Tibial nerve (tissue), 4 donors: ENCODE measurements around the gene FBXO42.

Experiments
- EP300 ChIP-seq, 2 donors: sonication (generic); formaldehyde crosslinking; IDR thresholded peaks; one replicate each; pipeline ENCODE4 v1.6.1; 2017; ENCODE audit warnings: antibody characterized with exemption in 2 of 2, mild to moderate bottlenecking in 1 of 2
- POLR2A ChIP-seq, 2 donors: fragments of 450-650 bp; IDR thresholded peaks; one replicate each; pipeline ENCODE4 v1.6.1; 2017; ENCODE audit warnings: antibody characterized with exemption in 2 of 2, mild to moderate bottlenecking in 2 of 2, moderate library complexity in 2 of 2
- TF ChIP-seq, protein P1 (sequence below), 5 experiments: fragments of 200-600 bp in 3 of 5; fragments of 450-650 bp in 2 of 5; sonication (generic) in 3 of 5; IDR thresholded peaks; one replicate each; pipeline ENCODE4 v1.5.1; 2016 to 2019; ENCODE audit warnings: antibody characterized with exemption in 5 of 5, mild to moderate bottlenecking in 3 of 5, moderate library complexity in 2 of 5

DNA sequence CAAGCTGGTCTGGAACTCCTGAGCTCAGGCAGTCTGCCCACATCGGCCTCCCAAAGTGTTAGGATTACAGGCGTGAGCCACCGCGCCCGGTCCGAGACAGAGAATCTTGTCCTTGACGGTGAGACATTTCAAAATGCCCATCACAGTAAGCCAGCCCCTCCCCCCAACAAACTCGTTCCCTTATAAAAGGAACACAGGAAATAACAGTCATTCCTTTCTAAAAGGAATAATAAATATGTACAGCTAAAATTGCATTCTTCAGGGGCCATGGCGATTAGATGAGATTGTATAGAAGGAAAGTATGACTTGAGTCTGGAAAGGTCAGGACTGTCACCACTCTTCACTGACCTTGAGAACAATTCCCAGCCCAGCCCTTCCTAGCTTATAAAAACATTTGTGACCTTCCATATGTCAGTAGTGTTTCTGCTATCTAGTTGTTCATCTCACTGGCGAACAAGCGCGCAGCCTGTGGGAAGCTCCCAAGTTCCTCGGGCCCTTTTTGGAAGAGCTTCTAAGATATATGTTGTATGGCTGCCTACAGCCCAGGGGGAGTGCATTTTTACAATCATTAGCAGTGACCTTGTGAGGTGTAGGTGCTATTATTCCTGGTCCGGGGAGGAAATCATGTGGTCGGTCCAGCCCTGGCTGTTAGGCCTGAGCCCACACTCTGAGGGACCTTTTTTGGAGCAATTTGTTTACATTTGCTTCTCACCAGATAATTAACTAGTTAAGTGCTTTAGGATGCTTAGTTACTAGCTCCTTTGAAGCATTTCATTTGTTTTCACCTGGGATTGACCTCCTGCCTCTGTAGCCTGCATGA, 23.5 kb upstream of the FBXO42 start:
- TF ChIP-seq, protein P1, sequence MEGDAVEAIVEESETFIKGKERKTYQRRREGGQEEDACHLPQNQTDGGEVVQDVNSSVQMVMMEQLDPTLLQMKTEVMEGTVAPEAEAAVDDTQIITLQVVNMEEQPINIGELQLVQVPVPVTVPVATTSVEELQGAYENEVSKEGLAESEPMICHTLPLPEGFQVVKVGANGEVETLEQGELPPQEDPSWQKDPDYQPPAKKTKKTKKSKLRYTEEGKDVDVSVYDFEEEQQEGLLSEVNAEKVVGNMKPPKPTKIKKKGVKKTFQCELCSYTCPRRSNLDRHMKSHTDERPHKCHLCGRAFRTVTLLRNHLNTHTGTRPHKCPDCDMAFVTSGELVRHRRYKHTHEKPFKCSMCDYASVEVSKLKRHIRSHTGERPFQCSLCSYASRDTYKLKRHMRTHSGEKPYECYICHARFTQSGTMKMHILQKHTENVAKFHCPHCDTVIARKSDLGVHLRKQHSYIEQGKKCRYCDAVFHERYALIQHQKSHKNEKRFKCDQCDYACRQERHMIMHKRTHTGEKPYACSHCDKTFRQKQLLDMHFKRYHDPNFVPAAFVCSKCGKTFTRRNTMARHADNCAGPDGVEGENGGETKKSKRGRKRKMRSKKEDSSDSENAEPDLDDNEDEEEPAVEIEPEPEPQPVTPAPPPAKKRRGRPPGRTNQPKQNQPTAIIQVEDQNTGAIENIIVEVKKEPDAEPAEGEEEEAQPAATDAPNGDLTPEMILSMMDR (IDR thresholded peaks at IDR 0.05), result no peak
- TF ChIP-seq EP300 (IDR thresholded peaks at IDR 0.05) (no peak), POLR2A (IDR thresholded peaks at IDR 0.05) (no peak)
